BLaER1 (cell line): ENCODE results near the gene IGSF8.

Experiments used
- H3K27ac ChIP-seq: shearing (Covaris generic); formaldehyde crosslinking; 2 replicates; pipeline ENCODE4 v1.8.1; 2022
- H3K27me3 ChIP-seq: shearing (Covaris generic); formaldehyde crosslinking; 2 replicates; pipeline ENCODE4 v1.8.1; 2022
- H3K36me3 ChIP-seq: shearing (Covaris generic); formaldehyde crosslinking; 2 replicates; pipeline ENCODE4 v1.8.1; 2022
- H3K4me1 ChIP-seq: shearing (Covaris generic); formaldehyde crosslinking; 2 replicates; pipeline ENCODE4 v1.8.1; 2022
- H3K4me2 ChIP-seq: shearing (Covaris generic); formaldehyde crosslinking; 2 replicates; pipeline ENCODE4 v1.8.1; 2022
- H3K4me3 ChIP-seq: shearing (Covaris generic); formaldehyde crosslinking; 2 replicates; pipeline ENCODE4 v1.8.1; 2022
- H3K9ac ChIP-seq: shearing (Covaris generic); formaldehyde crosslinking; 2 replicates; pipeline ENCODE4 v1.8.1; 2022
- H3K9me3 ChIP-seq: shearing (Covaris generic); formaldehyde crosslinking; 2 replicates; pipeline ENCODE4 v1.8.1; 2022
- H4K20me1 ChIP-seq: shearing (Covaris generic); formaldehyde crosslinking; 2 replicates; pipeline ENCODE4 v1.8.1; 2022
- Cebpa-rat ChIP-seq: shearing (Covaris generic); IDR thresholded peaks from 2 replicates; pipeline ENCODE4 v1.8.1; 2022

The IGSF8 gene

GRCh38 chr1:160082926-160083325 is 15.5 kb downstream of the IGSF8 start:
- peaks cover 11% of the 10 kb centered on the region for H3K4me1 ChIP-seq
- TF ChIP-seq Cebpa-rat: no peak
- peaks cover 29% of the 10 kb centered on the region for H3K36me3 ChIP-seq
- H4K20me1 ChIP-seq: no peaks in the 10 kb centered on the region
- H3K4me2 ChIP-seq: no peak overlapping the region
- no peak overlapping the region for H3K9ac ChIP-seq
- no peaks in the 10 kb centered on the region for H3K27me3 ChIP-seq
- no peaks in the 10 kb centered on the region for H3K9me3 ChIP-seq
- H3K27ac ChIP-seq: no peak overlapping the region
- no peak overlapping the region for H3K4me3 ChIP-seq

- no peak overlapping the region for H3K27ac ChIP-seq
- H3K9ac ChIP-seq: no peak overlapping the region
- H3K9me3 ChIP-seq: no peaks in the 10 kb centered on the region
- no peak overlapping the region for H3K4me2 ChIP-seq
- no peak for TF ChIP-seq Cebpa-rat
- H3K27me3 ChIP-seq: no peaks in the 10 kb centered on the region
- H4K20me1 ChIP-seq: no peaks in the 10 kb centered on the region
- H3K36me3 ChIP-seq: peaks cover 29% of the 10 kb centered on the region
- no peak overlapping the region for H3K4me3 ChIP-seq
- peaks cover 11% of the 10 kb centered on the region for H3K4me1 ChIP-seq
Measured at GRCh38 chr1:160082487-160082886, 15.9 kb downstream of the IGSF8 start.

- TF ChIP-seq Cebpa-rat: no peak
- Histone ChIP-seq H4K20me1 (no peaks in the 10 kb centered on the region), H3K36me3 (peaks cover 19% of the 10 kb centered on the region), H3K4me1 (peaks cover 11% of the 10 kb centered on the region), H3K27ac (no peak within 1 kb of the TSS), H3K9ac (no peak within 1 kb of the TSS), H3K4me2 (peak within 1 kb of the TSS; percentile 11; the same call in 1 of the 2 replicates), H3K4me3 (no peak within 1 kb of the TSS), H3K9me3 (no peaks in the 10 kb centered on the region), H3K27me3 (no peaks in the 10 kb centered on the region)
Measured at GRCh38 chr1:160081261-160081936, 17.0 kb downstream of the IGSF8 start, which contains the start of gene KCNJ9. Gene KCNJ9, plus strand, starts transcription at chr1:160081538. Its CDS starts 2,493 bp downstream, at chr1:160084031.

GRCh38 chr1:160080381-160081100 is 17.9 kb downstream of the IGSF8 start:
- Histone ChIP-seq H3K4me3 (no peak overlapping the region), H3K27me3 (no peaks in the 10 kb centered on the region), H3K27ac (no peak overlapping the region), H3K9ac (no peak overlapping the region), H3K4me1 (peaks cover 11% of the 10 kb centered on the region), H4K20me1 (no peaks in the 10 kb centered on the region), H3K4me2 (peak overlapping the region; percentile 11; the same call in 1 of the 2 replicates), H3K36me3 (peaks cover 15% of the 10 kb centered on the region), H3K9me3 (no peaks in the 10 kb centered on the region)
- no peak for TF ChIP-seq Cebpa-rat

- H4K20me1 ChIP-seq: no peaks in the 10 kb centered on the region
- H3K4me3 ChIP-seq: no peak overlapping the region
- no peak overlapping the region for H3K4me2 ChIP-seq
- H3K4me1 ChIP-seq: peaks cover 11% of the 10 kb centered on the region
- H3K27ac ChIP-seq: no peak overlapping the region
- no peaks in the 10 kb centered on the region for H3K27me3 ChIP-seq
- peaks cover 8% of the 10 kb centered on the region for H3K36me3 ChIP-seq
- no peaks in the 10 kb centered on the region for H3K9me3 ChIP-seq
- H3K9ac ChIP-seq: no peak overlapping the region
- no peak for TF ChIP-seq Cebpa-rat
Measured at GRCh38 chr1:160079448-160079847, 19.0 kb downstream of the IGSF8 start.

GRCh38 chr1:160078512-160079195 is 19.8 kb downstream of the IGSF8 start:
- Histone ChIP-seq H3K4me3 (no peak overlapping the region), H3K27me3 (no peaks in the 10 kb centered on the region), H3K4me2 (no peak overlapping the region), H4K20me1 (no peaks in the 10 kb centered on the region), H3K4me1 (peaks cover 11% of the 10 kb centered on the region), H3K36me3 (peaks cover under 1% of the 10 kb centered on the region; the same call in 1 of the 2 replicates), H3K27ac (no peak overlapping the region), H3K9me3 (no peaks in the 10 kb centered on the region), H3K9ac (no peak overlapping the region)
- TF ChIP-seq Cebpa-rat: no peak

GRCh38 chr1:160077486-160077885 is 20.9 kb downstream of the IGSF8 start:
- H3K4me3 ChIP-seq: no peak overlapping the region
- H4K20me1 ChIP-seq: no peaks in the 10 kb centered on the region
- no peak overlapping the region for H3K4me2 ChIP-seq
- H3K36me3 ChIP-seq: no peaks in the 10 kb centered on the region
- H3K27ac ChIP-seq: no peak overlapping the region
- H3K9ac ChIP-seq: no peak overlapping the region
- no peak for TF ChIP-seq Cebpa-rat
- H3K27me3 ChIP-seq: no peaks in the 10 kb centered on the region
- H3K9me3 ChIP-seq: no peaks in the 10 kb centered on the region
- H3K4me1 ChIP-seq: peaks cover 11% of the 10 kb centered on the region

- Histone ChIP-seq H3K9me3 (no peaks in the 10 kb centered on the region), H3K4me2 (no peak overlapping the region), H4K20me1 (no peaks in the 10 kb centered on the region), H3K27ac (no peak overlapping the region), H3K27me3 (no peaks in the 10 kb centered on the region), H3K4me3 (no peak overlapping the region), H3K9ac (no peak overlapping the region), H3K4me1 (peaks cover 7% of the 10 kb centered on the region), H3K36me3 (no peaks in the 10 kb centered on the region)
- TF ChIP-seq Cebpa-rat: no peak
Measured at GRCh38 chr1:160076295-160076694, 22.1 kb downstream of the IGSF8 start.

- Histone ChIP-seq H3K4me2 (no peak overlapping the region), H3K4me3 (no peak overlapping the region), H3K36me3 (no peaks in the 10 kb centered on the region), H4K20me1 (no peaks in the 10 kb centered on the region), H3K27ac (no peak overlapping the region), H3K4me1 (peaks cover 3% of the 10 kb centered on the region), H3K9me3 (no peaks in the 10 kb centered on the region), H3K27me3 (0 out of 2 replicates have a peak, but pooled peaks cover under 1% of the 10 kb centered on the region), H3K9ac (no peak overlapping the region)
- no peak for TF ChIP-seq Cebpa-rat
Measured at GRCh38 chr1:160075836-160076235, 22.6 kb downstream of the IGSF8 start.

- H3K4me3 ChIP-seq: no peak overlapping the region
- no peak overlapping the region for H3K4me2 ChIP-seq
- no peak overlapping the region for H3K9ac ChIP-seq
- peaks cover 4% of the 10 kb centered on the region; the same call in 1 of the 2 replicates for H3K27me3 ChIP-seq
- no peak overlapping the region for H3K27ac ChIP-seq
- H3K36me3 ChIP-seq: no peaks in the 10 kb centered on the region
- H4K20me1 ChIP-seq: no peaks in the 10 kb centered on the region
- TF ChIP-seq Cebpa-rat: no peak
- H3K9me3 ChIP-seq: no peaks in the 10 kb centered on the region
- peaks cover 6% of the 10 kb centered on the region for H3K4me1 ChIP-seq
Measured at GRCh38 chr1:160074865-160075264, 23.6 kb downstream of the IGSF8 start.
